T-helper 17 cell (primary cell): Measurements from ENCODE around the gene CCDC179. TPM values are rescaled to one million over a fixed set of nuclear protein-coding genes. Genes with fewer than 3 reads are reported as not detected.

Experiments
- ATAC-seq: fragments of 150-1000 bp; cut with Tn5 transposase; 2 replicates; pipeline ENCODE4 v1.10.0; 2021; ENCODE audit warnings: mild to moderate bottlenecking, moderate library complexity
- DNase-seq, 3 donors: peaks; one replicate each; pipeline versions ENCODE4 v3.0.0 to v3.0.0-alpha.2; 2020 to 2021
- H3K9me3 ChIP-seq: one replicate; pipeline ENCODE4 v1.7.0; 2013; ENCODE audit warnings: low read length, mild to moderate bottlenecking; ENCODE audit not compliant: control insufficient read depth, poor library complexity, severe bottlenecking
- H3K27ac Mint-ChIP-seq: one replicate; pipeline ENCODE4 v1.8.0; 2022; ENCODE audit warnings: mild to moderate bottlenecking, moderate library complexity, mixed read lengths
- H3K27me3 Mint-ChIP-seq: one replicate; pipeline ENCODE4 v1.8.0; 2022; ENCODE audit warnings: mixed read lengths
- H3K36me3 Mint-ChIP-seq: one replicate; pipeline ENCODE4 v1.8.0; 2022; ENCODE audit warnings: low read depth, mixed read lengths
- H3K4me1 Mint-ChIP-seq: one replicate; pipeline ENCODE4 v1.8.0; 2022; ENCODE audit warnings: mild to moderate bottlenecking, mixed read lengths
- H3K4me3 Mint-ChIP-seq: one replicate; pipeline ENCODE4 v1.8.0; 2022; ENCODE audit warnings: mild to moderate bottlenecking, moderate library complexity, mixed read lengths
- total RNA-seq, 4 donors: library from RNA in 2 of 4; stranded (reverse) in 2 of 4; gene quantifications; one replicate each; pipeline ENCODE4 v1.2.3 and lab custom pipeline; 2022 to 2026

CCDC179 gene
- total RNA-seq, 2 donors from 2014 or later: not detected

GRCh38 chr11:22797047-22797446 is 63.2 kb downstream of the CCDC179 start:
- peaks cover 2% of the 10 kb centered on the region for H3K9me3 ChIP-seq
- DNase-seq (no peak), ATAC-seq (no peak)
- Mint-ChIP-seq H3K4me1 (no peaks in the 10 kb centered on the region), H3K27me3 (peaks cover 29% of the 10 kb centered on the region), H3K4me3 (no peak overlapping the region), H3K36me3 (no peaks in the 10 kb centered on the region), H3K27ac (no peak overlapping the region)

Other genes starting within 250 kb of the CCDC179 start
- gene FANCF, start 234.7 kb downstream of the CCDC179 start, total RNA-seq: 1 to 10 TPM; 7.6 to 8.8 TPM
- gene GAS2, start 193.9 kb downstream of the CCDC179 start, total RNA-seq: 1 to 10 TPM; 2.2 to 3.1 TPM
- 10 to 100 TPM; 47.6 to 48.2 TPM for gene SVIP, start 30.7 kb downstream of the CCDC179 start, total RNA-seq